ENCODE measurements around the gene SYNJ2. TPM values are rescaled to one million over a fixed set of nuclear protein-coding genes. Genes with fewer than 3 reads are reported as not detected.
A peak's percentile ranks its signal among the peaks of the same experiment; 100 is the strongest.

Gene SYNJ2
- total RNA-seq, 5 donors from 2014 or later (not counting 1 experiment from before 2014, with no cell fraction given), result 20.0 to 37.0 (median 22.3) TPM

- peaks cover 23% of the 10 kb centered on the region for H3K36me3 Mint-ChIP-seq
- peaks cover 31 to 37% (median 33%) of the 10 kb centered on the region in 3 donors for H3K4me1 Mint-ChIP-seq
These were observed 35.1 kb downstream of the SYNJ2 start for GRCh38 chr6:158016571-158017383.

DNA sequence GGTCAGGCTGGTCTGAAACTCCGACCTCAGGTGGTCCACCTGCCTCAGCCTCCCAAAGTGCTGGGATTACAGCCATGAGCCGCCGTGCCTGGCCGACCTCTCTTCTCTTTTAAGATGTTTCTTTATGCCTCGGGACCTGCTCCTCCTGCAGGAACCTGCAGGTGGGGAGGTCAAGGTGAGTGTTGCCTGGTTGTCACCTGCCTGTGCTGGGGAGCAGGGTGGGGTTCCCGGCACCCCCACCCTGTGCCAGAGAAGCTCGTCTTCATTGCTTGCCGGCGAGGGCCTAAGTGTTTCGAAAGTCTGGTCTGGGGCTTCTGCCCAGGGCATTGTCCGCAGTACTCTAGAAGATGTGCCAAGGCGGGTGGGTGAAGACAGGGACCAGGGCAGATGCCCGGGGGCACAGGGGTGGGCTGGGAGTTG is 36.0 kb downstream of the SYNJ2 start:
- Mint-ChIP-seq H3K4me3 (no peak overlapping the region), H3K36me3 (peaks cover 23% of the 10 kb centered on the region), H3K9me3 (no peaks in the 10 kb centered on the region), H3K27me3 (no peaks in the 10 kb centered on the region), H3K27ac (peak overlapping the region in 1 of 2 donors; percentile 4), H3K4me1 (peaks cover 24 to 29% (median 25%) of the 10 kb centered on the region in 3 donors)
- Histone ChIP-seq H3K4me3 (ENCODE audit: control insufficient read depth in 1 of 2, extremely low read depth in 1 of 2, low read length in 1 of 2) (no peak overlapping the region), H3K27ac (ENCODE audit: low read length) (no peak overlapping the region), H3K4me1 (ENCODE audit: control insufficient read depth in 1 of 2, extremely low read depth in 1 of 2, insufficient read depth in 2 of 2, low read length in 2 of 2) (peaks cover 8 to 9% of the 10 kb centered on the region in 2 experiments), H3K9me3 (no peaks in the 10 kb centered on the region), H3K36me3 (ENCODE audit: control insufficient read depth in 2 of 2, extremely low read depth in 1 of 2, insufficient read depth in 1 of 2, low read length in 1 of 2) (peaks cover 15 to 21% of the 10 kb centered on the region in 2 donors), H3K27me3 (replicated peaks in 1 of 2; ENCODE audit: control insufficient read depth in 2 of 2, extremely low read depth in 1 of 2, insufficient read depth in 2 of 2, low read length in 1 of 2) (no peaks in the 10 kb centered on the region)
- DNase-seq (no peak), ATAC-seq (replicated peaks in 1 of 4) (no peak)
- ChIA-PET CTCF (interaction anchor here (0.6 to 1.3 kb wide), 4 partner anchors 9 to 701 kb away, joined by 3 to 12 read pairs (median 4); no protein-coding TSS in a partner anchor), POLR2A (no interaction called here)
- 95% methylated on average over 12 of the region's 13 CpGs for WGBS (ENCODE audit: insufficient coverage)

More at GRCh38 chr6:158016571-158017383, 35.1 kb downstream of the SYNJ2 start:
- H3K4me1 ChIP-seq (ENCODE audit: control insufficient read depth in 1 of 2, extremely low read depth in 1 of 2, insufficient read depth in 2 of 2, low read length in 2 of 2), result peaks cover 11 to 13% of the 10 kb centered on the region in 2 experiments
- no peak overlapping the region for H3K27ac ChIP-seq (ENCODE audit: low read length)
- DNase-seq, result no peak
- no peaks in the 10 kb centered on the region for H3K9me3 Mint-ChIP-seq
- no peaks in the 10 kb centered on the region for H3K27me3 ChIP-seq (replicated peaks in 1 of 2; ENCODE audit: control insufficient read depth in 2 of 2, extremely low read depth in 1 of 2, insufficient read depth in 2 of 2, low read length in 1 of 2)
- H3K4me3 ChIP-seq (ENCODE audit: control insufficient read depth in 1 of 2, extremely low read depth in 1 of 2, low read length in 1 of 2), result no peak overlapping the region
- no peaks in the 10 kb centered on the region for H3K27me3 Mint-ChIP-seq
- ATAC-seq (replicated peaks in 1 of 4), result no peak
- H3K9me3 ChIP-seq, result no peaks in the 10 kb centered on the region
- H3K36me3 ChIP-seq (ENCODE audit: control insufficient read depth in 2 of 2, extremely low read depth in 1 of 2, insufficient read depth in 1 of 2, low read length in 1 of 2), result peaks cover 15 to 21% of the 10 kb centered on the region in 2 donors
- no peak overlapping the region for H3K4me3 Mint-ChIP-seq
- ChIA-PET POLR2A (no interaction called here), CTCF (interaction anchor here (0.7 to 1.3 kb wide), 3 partner anchors 10 to 701 kb away, joined by 3 to 12 read pairs (median 5); no protein-coding TSS in a partner anchor)
- H3K27ac Mint-ChIP-seq, result no peak overlapping the region
- 93% methylated on average over 8 of the region's 20 CpGs for WGBS (ENCODE audit: insufficient coverage)

DNA sequence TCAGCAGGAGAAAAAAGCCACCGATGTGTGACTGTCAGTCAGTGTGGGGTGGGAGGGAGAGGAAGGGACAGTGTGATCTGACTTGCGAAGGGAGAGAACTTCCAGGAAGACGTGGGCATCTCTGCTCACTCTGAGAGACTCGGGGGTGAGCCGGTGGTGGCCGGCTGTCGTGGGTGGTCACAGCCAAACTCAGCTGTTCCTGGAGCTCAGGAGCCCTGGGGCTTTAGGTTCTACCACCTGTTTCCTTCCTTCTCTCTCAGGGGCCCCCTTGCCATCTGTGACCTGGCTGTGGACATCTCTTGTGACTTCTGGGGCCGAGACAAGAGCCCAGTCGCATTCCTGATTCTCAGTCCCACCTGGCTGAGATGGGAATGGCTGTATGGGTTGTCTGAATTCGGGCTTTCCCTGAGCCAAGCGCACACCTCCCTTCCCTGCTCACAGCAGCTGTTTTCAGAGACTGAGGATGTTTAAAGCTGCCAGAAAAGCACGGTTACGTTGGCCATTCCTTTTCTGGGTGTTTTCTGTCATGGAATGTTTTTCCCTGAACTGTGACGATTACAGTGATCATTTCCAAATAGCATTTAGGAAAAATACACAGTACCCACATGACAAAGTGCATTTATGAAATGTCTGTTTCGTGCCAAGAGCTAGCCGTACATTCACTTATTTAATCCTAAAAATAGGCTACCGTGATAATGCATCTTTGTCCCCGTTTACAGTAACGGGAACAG is 36.5 kb downstream of the SYNJ2 start:
- CTCF ChIA-PET, result interaction anchor here in 1 of 2 donors (0.6 kb wide), 1 partner anchor 8 kb away, joined by 4 read pairs; no protein-coding TSS in a partner anchor

GRCh38 chr6:158018851-158019361 is 37.2 kb downstream of the SYNJ2 start:
- ChIA-PET POLR2A (no interaction called here), CTCF (no interaction called here)
- ATAC-seq (replicated peaks in 1 of 4) (no peak), DNase-seq (no peak)
- peaks cover 13 to 20% (median 16%) of the 10 kb centered on the region in 3 donors for H3K4me1 Mint-ChIP-seq
- Histone ChIP-seq H3K36me3 (ENCODE audit: control insufficient read depth in 2 of 2, extremely low read depth in 1 of 2, insufficient read depth in 1 of 2, low read length in 1 of 2) (peaks cover 15 to 21% of the 10 kb centered on the region in 2 donors), H3K9me3 (no peaks in the 10 kb centered on the region), H3K4me3 (ENCODE audit: control insufficient read depth in 1 of 2, extremely low read depth in 1 of 2, low read length in 1 of 2) (no peak overlapping the region), H3K27me3 (replicated peaks in 1 of 2; ENCODE audit: control insufficient read depth in 2 of 2, extremely low read depth in 1 of 2, insufficient read depth in 2 of 2, low read length in 1 of 2) (no peaks in the 10 kb centered on the region), H3K4me1 (ENCODE audit: control insufficient read depth in 1 of 2, extremely low read depth in 1 of 2, insufficient read depth in 2 of 2, low read length in 2 of 2) (peaks cover 8 to 9% of the 10 kb centered on the region in 2 experiments), H3K27ac (ENCODE audit: low read length) (no peak overlapping the region)
- H3K27ac Mint-ChIP-seq, result no peak overlapping the region
- 94% methylated on average over 14 of the region's 15 CpGs for WGBS (ENCODE audit: insufficient coverage)
- peaks cover 21% of the 10 kb centered on the region for H3K36me3 Mint-ChIP-seq
- no peak overlapping the region for H3K4me3 Mint-ChIP-seq
- H3K27me3 Mint-ChIP-seq, result no peaks in the 10 kb centered on the region
- H3K9me3 Mint-ChIP-seq, result no peaks in the 10 kb centered on the region

More for the DNA sequence above, 36.5 kb downstream of the SYNJ2 start:
- Mint-ChIP-seq H3K27me3 (no peaks in the 10 kb centered on the region), H3K4me1 (peaks cover 20 to 27% (median 22%) of the 10 kb centered on the region in 3 donors), H3K9me3 (no peaks in the 10 kb centered on the region), H3K36me3 (peaks cover 23% of the 10 kb centered on the region), H3K27ac (peak overlapping the region in 1 of 2 donors; percentile 4), H3K4me3 (no peak overlapping the region)
- Histone ChIP-seq H3K36me3 (ENCODE audit: control insufficient read depth in 2 of 2, extremely low read depth in 1 of 2, insufficient read depth in 1 of 2, low read length in 1 of 2) (peaks cover 15 to 21% of the 10 kb centered on the region in 2 donors), H3K4me1 (ENCODE audit: control insufficient read depth in 1 of 2, extremely low read depth in 1 of 2, insufficient read depth in 2 of 2, low read length in 2 of 2) (peaks cover 8 to 9% of the 10 kb centered on the region in 2 experiments), H3K27ac (ENCODE audit: low read length) (no peak overlapping the region), H3K27me3 (replicated peaks in 1 of 2; ENCODE audit: control insufficient read depth in 2 of 2, extremely low read depth in 1 of 2, insufficient read depth in 2 of 2, low read length in 1 of 2) (no peaks in the 10 kb centered on the region), H3K9me3 (no peaks in the 10 kb centered on the region), H3K4me3 (ENCODE audit: control insufficient read depth in 1 of 2, extremely low read depth in 1 of 2, low read length in 1 of 2) (no peak overlapping the region)
- ATAC-seq (replicated peaks in 1 of 4) (no peak), DNase-seq (no peak)
- WGBS (ENCODE audit: insufficient coverage), result 72% methylated on average over 11 of the region's 19 CpGs
- POLR2A ChIA-PET, result no interaction called here

DNA sequence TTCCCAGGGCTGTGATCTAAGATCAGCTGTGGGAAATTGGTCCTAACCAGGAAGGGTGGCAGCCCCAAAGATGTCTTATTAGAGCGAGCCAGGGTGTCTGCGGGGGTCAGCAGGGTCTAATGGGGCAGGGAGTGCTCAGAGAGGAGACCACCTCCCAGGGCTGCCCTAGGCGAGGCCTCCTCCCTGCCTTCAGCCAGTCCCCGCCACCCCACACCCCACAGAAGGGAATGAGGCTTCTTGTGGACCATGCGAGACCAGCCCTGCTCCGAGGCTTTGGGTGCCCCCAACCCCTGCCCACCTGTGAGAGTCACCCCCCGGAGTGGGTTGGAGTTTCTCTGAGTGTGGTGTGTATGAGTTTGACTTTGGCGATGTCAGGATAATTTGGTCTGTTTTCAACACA is 37.8 kb downstream of the SYNJ2 start:
- H3K27me3 Mint-ChIP-seq, result no peaks in the 10 kb centered on the region

GRCh38 chr6:158020272-158020711 is 38.6 kb downstream of the SYNJ2 start:
- Mint-ChIP-seq H3K9me3 (no peaks in the 10 kb centered on the region), H3K36me3 (peaks cover 21% of the 10 kb centered on the region), H3K4me3 (no peak overlapping the region), H3K4me1 (peaks cover 0 to 11% (median 2%) of the 10 kb centered on the region in 3 donors), H3K27me3 (no peaks in the 10 kb centered on the region), H3K27ac (peak overlapping the region in 1 of 2 donors; percentile 23)
- no peaks in the 10 kb centered on the region for H3K27me3 ChIP-seq (replicated peaks in 1 of 2; ENCODE audit: control insufficient read depth in 2 of 2, extremely low read depth in 1 of 2, insufficient read depth in 2 of 2, low read length in 1 of 2)
- ATAC-seq (replicated peaks in 1 of 4) (no peak), DNase-seq (no peak)
- no peaks in the 10 kb centered on the region for H3K9me3 ChIP-seq
- no peak overlapping the region for H3K4me3 ChIP-seq (ENCODE audit: control insufficient read depth in 1 of 2, extremely low read depth in 1 of 2, low read length in 1 of 2)
- H3K36me3 ChIP-seq (ENCODE audit: control insufficient read depth in 2 of 2, extremely low read depth in 1 of 2, insufficient read depth in 1 of 2, low read length in 1 of 2), result peaks cover 15 to 21% of the 10 kb centered on the region in 2 donors
- CTCF ChIA-PET, result interaction anchor here in 1 of 2 donors (0.6 kb wide), 1 partner anchor 588 kb away, joined by 3 read pairs; no protein-coding TSS in a partner anchor
- no peak overlapping the region for H3K27ac ChIP-seq (ENCODE audit: low read length)
- no peaks in the 10 kb centered on the region for H3K4me1 ChIP-seq (ENCODE audit: control insufficient read depth in 1 of 2, extremely low read depth in 1 of 2, insufficient read depth in 2 of 2, low read length in 2 of 2)
- 85% methylated on average over 5 of the region's 6 CpGs for WGBS (ENCODE audit: insufficient coverage)
- POLR2A ChIA-PET, result no interaction called here

More for the DNA sequence above, 37.8 kb downstream of the SYNJ2 start:
- DNase-seq (no peak), ATAC-seq (replicated peaks in 1 of 4) (no peak)
- H3K9me3 ChIP-seq, result no peaks in the 10 kb centered on the region
- Mint-ChIP-seq H3K4me3 (no peak overlapping the region), H3K9me3 (no peaks in the 10 kb centered on the region), H3K27ac (no peak overlapping the region), H3K4me1 (peaks cover 8 to 16% (median 11%) of the 10 kb centered on the region in 3 donors), H3K36me3 (peaks cover 21% of the 10 kb centered on the region)
- H3K36me3 ChIP-seq (ENCODE audit: control insufficient read depth in 2 of 2, extremely low read depth in 1 of 2, insufficient read depth in 1 of 2, low read length in 1 of 2), result peaks cover 15 to 21% of the 10 kb centered on the region in 2 donors
- no peaks in the 10 kb centered on the region for H3K27me3 ChIP-seq (replicated peaks in 1 of 2; ENCODE audit: control insufficient read depth in 2 of 2, extremely low read depth in 1 of 2, insufficient read depth in 2 of 2, low read length in 1 of 2)
- H3K4me1 ChIP-seq (ENCODE audit: control insufficient read depth in 1 of 2, extremely low read depth in 1 of 2, insufficient read depth in 2 of 2, low read length in 2 of 2), result peaks cover 6 to 8% of the 10 kb centered on the region in 2 experiments
- ChIA-PET POLR2A (no interaction called here), CTCF (no interaction called here)
- H3K27ac ChIP-seq (ENCODE audit: low read length), result no peak overlapping the region
- 95% methylated on average over 3 of the region's 8 CpGs for WGBS (ENCODE audit: insufficient coverage)
- H3K4me3 ChIP-seq (ENCODE audit: control insufficient read depth in 1 of 2, extremely low read depth in 1 of 2, low read length in 1 of 2), result no peak overlapping the region

Data from T-cell (primary cell).